Testis (tissue), 3 donors: Measurements from ENCODE around the gene ACP3. TPM values are rescaled to one million over a fixed set of nuclear protein-coding genes. Genes with fewer than 3 reads are reported as not detected.
"Not testable (repeated sequence)": the region's sequence is repeated elsewhere in the genome, so short reads cannot be mapped to it uniquely, and the experiment has no call there.

Experiments used
- DNase-seq: peaks from one replicate; pipeline ENCODE4 v3.0.0-alpha.2; 2019
- H3K27ac ChIP-seq, 2 donors: fragments of 200-600 bp; sonication (generic); one replicate each; pipeline ENCODE4 v1.5.1; 2019
- H3K27me3 ChIP-seq: fragments of 200-600 bp; sonication (generic); one replicate; pipeline ENCODE4 v1.5.1; 2019
- H3K36me3 ChIP-seq: fragments of 200-600 bp; sonication (generic); one replicate; pipeline ENCODE4 v1.5.1; 2017; ENCODE audit warnings: low read depth; ENCODE audit errors: missing control alignments
- H3K4me1 ChIP-seq: fragments of 200-600 bp; sonication (generic); one replicate; pipeline ENCODE4 v1.5.1; 2019
- H3K4me3 ChIP-seq, 2 donors: fragments of 200-600 bp; sonication (generic); one replicate each; pipeline ENCODE4 v1.5.1; 2017 to 2019
- H3K9me3 ChIP-seq: fragments of 200-600 bp; sonication (generic); one replicate; pipeline ENCODE4 v1.5.1; 2017
- CTCF ChIP-seq, 3 experiments: fragments of 450-650 bp in 2 of 3; fragments of 200-600 bp in 1 of 3; sonication (generic) in 1 of 3; IDR thresholded peaks; one replicate each; pipeline ENCODE4 v1.5.1; 2016 to 2019; ENCODE audit warnings: antibody characterized with exemption in 3 of 3, mild to moderate bottlenecking in 2 of 3, moderate library complexity in 1 of 3
- POLR2A ChIP-seq: fragments of 450-650 bp; IDR thresholded peaks from one replicate; pipeline ENCODE4 v1.6.1; 2017; ENCODE audit warnings: antibody characterized with exemption, mild to moderate bottlenecking, moderate library complexity
- WGBS, 2 donors: methylation state at CpG; one replicate each; pipeline ENCODE4 v1.1.5; 2018; 5-methylcytosine and 5-hydroxymethylcytosine counted together
- intact Hi-C: fragments of 100-400 bp; cut with DNase I; formaldehyde crosslinking; loops from one replicate; pipeline ENCODE4 v1.15.1; 2023; ENCODE audit warnings: low total_unique reads
- polyA plus RNA-seq: library from polyadenylated mRNA; stranded (reverse); fragments of 350-450 nt; fragmentation: Illumina TruSeq; extraction: RNeasy Lipid Tissue Mini Kit (QIAGEN cat#74804); gene quantifications from one replicate; pipeline ENCODE4 v1.2.3, GENCODE V29; 2014; ENCODE audit warnings: low read depth, low replicate concordance; ENCODE audit not compliant: insufficient read depth
- total RNA-seq, 2 donors: library from RNA; depleted of rRNA; stranded (reverse); fragments of >200 nt; gene quantifications; one replicate each; pipeline ENCODE4 v1.2.3, GENCODE V29; 2016

ACP3 gene
- total and polyA plus RNA-seq, 3 donors from 2014 or later: 2.6 to 7.9 (median 5.8) TPM

- no peak for DNase-seq
- H3K4me3 ChIP-seq: peak overlapping the region in 1 of 2 donors; percentile 26
- H3K4me1 ChIP-seq: no peaks in the 10 kb centered on the region
- TF ChIP-seq POLR2A (no peak), CTCF (IDR thresholded peaks at IDR 0.05) (no peak)
- WGBS, 2 donors: 61 to 77% methylated on average over 9 to 24 of the region's 24 CpGs
- no peaks in the 10 kb centered on the region for H3K9me3 ChIP-seq
- intact Hi-C loops: no loop called here
- H3K36me3 ChIP-seq: no peaks in the 10 kb centered on the region
- no peak overlapping the region for H3K27ac ChIP-seq
- H3K27me3 ChIP-seq: no peaks in the 10 kb centered on the region
These were observed 79.0 kb downstream of the ACP3 start for GRCh38 chr3:132396255-132396654.

- H3K27me3 ChIP-seq, H3K4me1 ChIP-seq, H3K36me3 ChIP-seq, H3K4me3 ChIP-seq, intact Hi-C loops, H3K9me3 ChIP-seq, H3K27ac ChIP-seq: not testable (repeated sequence)
- 73 to 75% methylated on average over 8 of the region's 8 CpGs for WGBS, 2 donors
- DNase-seq: peak; percentile 72
These were observed 79.6 kb downstream of the ACP3 start for GRCh38 chr3:132396776-132397175.

GRCh38 chr3:132399054-132399929 is 82.1 kb downstream of the ACP3 start:
- TF ChIP-seq POLR2A: no peak
- peak in 2 of 3 experiments; percentile 53 to 66 for TF ChIP-seq CTCF (IDR thresholded peaks at IDR 0.05)
- WGBS, 2 donors: 54 to 60% methylated on average over 5 of the region's 5 CpGs
- Histone ChIP-seq H3K27ac (no peak overlapping the region), H3K36me3 (no peaks in the 10 kb centered on the region), H3K27me3 (no peaks in the 10 kb centered on the region), H3K4me1 (no peaks in the 10 kb centered on the region), H3K9me3 (no peaks in the 10 kb centered on the region), H3K4me3 (no peak overlapping the region)
- DNase-seq: peak; percentile 38
- intact Hi-C loops: no loop called here

- 88 to 91% methylated on average over 13 of the region's 13 CpGs for WGBS, 2 donors
These were observed 84.0 kb downstream of the ACP3 start for GRCh38 chr3:132401255-132401654.

GRCh38 chr3:132404276-132404675 is 87.1 kb downstream of the ACP3 start:
- no peak for DNase-seq
- no peaks in the 10 kb centered on the region for H3K36me3 ChIP-seq
- H3K9me3 ChIP-seq: no peaks in the 10 kb centered on the region
- no peaks in the 10 kb centered on the region for H3K27me3 ChIP-seq
- TF ChIP-seq POLR2A (no peak), CTCF (IDR thresholded peaks at IDR 0.05) (no peak)
- 80 to 88% methylated on average over 3 of the region's 3 CpGs for WGBS, 2 donors
- no peaks in the 10 kb centered on the region for H3K4me1 ChIP-seq
- H3K4me3 ChIP-seq: no peak overlapping the region
- intact Hi-C loops: no loop called here
- H3K27ac ChIP-seq: no peak overlapping the region

More at GRCh38 chr3:132401255-132401654, 84.0 kb downstream of the ACP3 start:
- H3K36me3 ChIP-seq: no peaks in the 10 kb centered on the region
- H3K4me1 ChIP-seq: no peaks in the 10 kb centered on the region
- H3K9me3 ChIP-seq: no peaks in the 10 kb centered on the region
- no peak for DNase-seq
- H3K27me3 ChIP-seq: no peaks in the 10 kb centered on the region
- intact Hi-C loops: no loop called here
- H3K4me3 ChIP-seq: no peak overlapping the region
- H3K27ac ChIP-seq: no peak overlapping the region
- TF ChIP-seq CTCF (IDR thresholded peaks at IDR 0.05) (no peak), POLR2A (no peak)
